Iris pigment epithelial cell (primary cell): ENCODE data around the gene EVA1A.

Experiments
- DNase-seq: peaks from one replicate; pipeline ENCODE4 v3.0.0-alpha.2; 2011; ENCODE audit warnings: low read depth

The EVA1A gene

GRCh38 chr2:75589391-75590105 lies 28.8 kb upstream of the EVA1A start:
- peak; percentile 60 for DNase-seq

GRCh38 chr2:75587954-75588587 lies 27.3 kb upstream of the EVA1A start:
- DNase-seq, result peak; percentile 90

- no peak for DNase-seq
These were observed 26.2 kb upstream of the EVA1A start for GRCh38 chr2:75586971-75587370.

GRCh38 chr2:75582840-75583239 lies 22.1 kb upstream of the EVA1A start:
- DNase-seq, result peak; percentile 53

- no peak for DNase-seq
These were observed 19.9 kb upstream of the EVA1A start for GRCh38 chr2:75580606-75581005.

GRCh38 chr2:75580156-75580555 lies 19.4 kb upstream of the EVA1A start:
- no peak for DNase-seq

- no peak for DNase-seq
These were observed 18.4 kb upstream of the EVA1A start for GRCh38 chr2:75579186-75579585.

GRCh38 chr2:75577280-75577679 lies 16.5 kb upstream of the EVA1A start:
- no peak for DNase-seq

GRCh38 chr2:75574106-75574505 lies 13.4 kb upstream of the EVA1A start:
- DNase-seq, result no peak

GRCh38 chr2:75573145-75573878 lies 12.6 kb upstream of the EVA1A start:
- no peak for DNase-seq

GRCh38 chr2:75571730-75572430 lies 11.1 kb upstream of the EVA1A start:
- no peak for DNase-seq

GRCh38 chr2:75570948-75571729 lies 10.4 kb upstream of the EVA1A start:
- DNase-seq, result peak; percentile 81

GRCh38 chr2:75570024-75570947 lies 9.5 kb upstream of the EVA1A start:
- DNase-seq, result no peak

- no peak for DNase-seq
These were observed 8.8 kb upstream of the EVA1A start for GRCh38 chr2:75569546-75569945.

GRCh38 chr2:75568174-75568573 lies 7.4 kb upstream of the EVA1A start:
- DNase-seq, result no peak

- no peak for DNase-seq
These were observed 5.0 kb upstream of the EVA1A start for GRCh38 chr2:75565472-75566462.

GRCh38 chr2:75564713-75565359 lies 4.1 kb upstream of the EVA1A start:
- no peak for DNase-seq

GRCh38 chr2:75564026-75564688 lies 3.4 kb upstream of the EVA1A start:
- no peak for DNase-seq
